ENCODE measurements around the gene C1orf35.

GRCh38 chr1:228094432-228095016, 8.6 kb downstream of the C1orf35 start:
- TF ChIP-seq ZNF384 (IDR thresholded peaks at IDR 0.05) (no peak), ELF4 (IDR thresholded peaks at IDR 0.05) (no peak), LEF1 (IDR thresholded peaks at IDR 0.05; ENCODE audit: borderline replicate concordance) (no peak), ARNT (IDR thresholded peaks at IDR 0.05) (no peak), HDGF (IDR thresholded peaks at IDR 0.05; ENCODE audit: borderline replicate concordance) (no peak), TARDBP (IDR thresholded peaks at IDR 0.05) (no peak), CTBP1 (IDR thresholded peaks at IDR 0.05; ENCODE audit: borderline replicate concordance) (no peak), SP1 (IDR thresholded peaks at IDR 0.05) (no peak), BHLHE40 (IDR thresholded peaks at IDR 0.05; ENCODE audit: borderline replicate concordance) (no peak), FOXK2 (IDR thresholded peaks at IDR 0.05) (no peak), PKNOX1 (IDR thresholded peaks at IDR 0.05) (no peak), L3MBTL2 (conservative IDR thresholded peaks at IDR 0.05) (no peak), FOXM1 (IDR thresholded peaks at IDR 0.05; ENCODE audit: borderline replicate concordance) (no peak), NFRKB (IDR thresholded peaks at IDR 0.05) (no peak)

Data from HEK293T (cell line).